NT2/D1 (cell line): ENCODE results near the gene COA8.

Source experiments
- DNase-seq: peaks from one replicate; pipeline ENCODE4 v3.0.0-alpha.2; 2011; ENCODE audit warnings: low read depth, low spot score
- H3K27me3 ChIP-seq: 2 replicates; pipeline ENCODE4 v1.6.0; 2011; ENCODE audit warnings: mild to moderate bottlenecking; ENCODE audit not compliant: insufficient read length, insufficient read depth
- H3K36me3 ChIP-seq: 2 replicates; pipeline ENCODE4 v1.6.1; 2011; ENCODE audit warnings: mild to moderate bottlenecking, low read length, mixed read lengths; ENCODE audit not compliant: insufficient read depth, insufficient read length
- H3K4me1 ChIP-seq: 2 replicates; pipeline ENCODE4 v1.5.1; 2011; ENCODE audit not compliant: insufficient read depth, insufficient read length
- H3K4me3 ChIP-seq: 2 replicates; pipeline ENCODE4 v1.5.1; 2011; ENCODE audit warnings: low read depth; ENCODE audit not compliant: insufficient read length
- H3K9ac ChIP-seq: 2 replicates; pipeline ENCODE4 v1.6.0; 2011; ENCODE audit warnings: low read depth; ENCODE audit not compliant: insufficient read length
- H3K9me3 ChIP-seq: 2 replicates; pipeline ENCODE4 v1.5.1; 2011; ENCODE audit warnings: mild to moderate bottlenecking, low read length; ENCODE audit not compliant: insufficient read depth
- SUZ12 ChIP-seq: IDR thresholded peaks from 2 replicates; pipeline ENCODE4 v1.6.1; 2011; ENCODE audit not compliant: insufficient read length, insufficient read depth; ENCODE audit errors: extremely low read depth
- YY1 ChIP-seq: IDR thresholded peaks from 2 replicates; pipeline ENCODE4 v1.6.1; 2011; ENCODE audit not compliant: insufficient read length, insufficient read depth
- ZNF274 ChIP-seq: IDR thresholded peaks from 2 replicates; pipeline ENCODE4 v1.6.1; 2011; ENCODE audit warnings: mild to moderate bottlenecking, low read depth, low read length

COA8 gene

GRCh38 chr14:103546652-103547454, 15.9 kb upstream of the COA8 start:
- Histone ChIP-seq H3K9me3 (no peaks in the 10 kb centered on the region), H3K9ac (no peak overlapping the region), H3K4me1 (peaks cover 37% of the 10 kb centered on the region), H3K4me3 (no peak overlapping the region), H3K36me3 (no peaks in the 10 kb centered on the region), H3K27me3 (no peaks in the 10 kb centered on the region)
- DNase-seq: no peak
- TF ChIP-seq YY1 (no peak), SUZ12 (no peak), ZNF274 (no peak)

GRCh38 chr14:103547455-103547940, 15.3 kb upstream of the COA8 start:
- no peak for TF ChIP-seq ZNF274
- no peak for TF ChIP-seq SUZ12
- TF ChIP-seq YY1: no peak
- Histone ChIP-seq H3K9ac (no peak overlapping the region), H3K4me1 (peaks cover 32% of the 10 kb centered on the region), H3K9me3 (no peaks in the 10 kb centered on the region), H3K27me3 (no peaks in the 10 kb centered on the region), H3K4me3 (no peak overlapping the region), H3K36me3 (no peaks in the 10 kb centered on the region)
- no peak for DNase-seq

GRCh38 chr14:103547941-103548462, 14.8 kb upstream of the COA8 start:
- TF ChIP-seq YY1 (no peak), SUZ12 (no peak), ZNF274 (no peak)
- Histone ChIP-seq H3K4me3 (no peak overlapping the region), H3K9me3 (no peaks in the 10 kb centered on the region), H3K36me3 (no peaks in the 10 kb centered on the region), H3K9ac (no peak overlapping the region), H3K27me3 (no peaks in the 10 kb centered on the region), H3K4me1 (peaks cover 31% of the 10 kb centered on the region)
- DNase-seq: no peak

- no peak for DNase-seq
- TF ChIP-seq SUZ12 (no peak), YY1 (no peak), ZNF274 (no peak)
- Histone ChIP-seq H3K9me3 (no peaks in the 10 kb centered on the region), H3K36me3 (no peaks in the 10 kb centered on the region), H3K4me1 (peaks cover 26% of the 10 kb centered on the region), H3K4me3 (no peak overlapping the region), H3K27me3 (no peaks in the 10 kb centered on the region), H3K9ac (no peak overlapping the region)
Observed at GRCh38 chr14:103548463-103549351, 14.1 kb upstream of the COA8 start.

- TF ChIP-seq ZNF274: no peak
- no peak for TF ChIP-seq SUZ12
- TF ChIP-seq YY1: no peak
- DNase-seq: no peak
- Histone ChIP-seq H3K36me3 (no peaks in the 10 kb centered on the region), H3K4me1 (peaks cover 19% of the 10 kb centered on the region), H3K9me3 (no peaks in the 10 kb centered on the region), H3K9ac (peak overlapping the region; percentile 32), H3K27me3 (no peaks in the 10 kb centered on the region), H3K4me3 (no peak overlapping the region)
Observed at GRCh38 chr14:103549361-103550311, 13.1 kb upstream of the COA8 start.

GRCh38 chr14:103550451-103551337, 12.1 kb upstream of the COA8 start:
- Histone ChIP-seq H3K27me3 (no peaks in the 10 kb centered on the region), H3K36me3 (no peaks in the 10 kb centered on the region), H3K4me3 (no peak overlapping the region), H3K9ac (no peak overlapping the region), H3K4me1 (peaks cover 13% of the 10 kb centered on the region), H3K9me3 (no peaks in the 10 kb centered on the region)
- no peak for DNase-seq
- TF ChIP-seq YY1 (no peak), SUZ12 (no peak), ZNF274 (no peak)
